Lower leg skin (tissue), 4 donors: ENCODE data around the gene PDE6B. TPM values are rescaled to one million over a fixed set of nuclear protein-coding genes. Genes with fewer than 3 reads are reported as not detected.
A peak's percentile ranks its signal among the peaks of the same experiment; 100 is the strongest.
"Not testable (repeated sequence)": the region's sequence is repeated elsewhere in the genome, so short reads cannot be mapped to it uniquely, and the experiment has no call there.

Experiments
- DNase-seq, 2 donors: peaks; one replicate each; pipeline ENCODE4 v3.0.0-alpha.2; 2019; ENCODE audit warnings: low spot score in 2 of 2
- H3K4me3 ChIP-seq: fragments of 200-600 bp; sonication (generic); 2 replicates; pipeline ENCODE4 v1.5.1; 2017; ENCODE audit warnings: mild to moderate bottlenecking, low read depth; ENCODE audit not compliant: poor library complexity, severe bottlenecking
- POLR2A ChIP-seq, 2 donors: fragments of 450-650 bp; IDR thresholded peaks; one replicate each; pipeline ENCODE4 v1.6.1; 2016 to 2017; ENCODE audit warnings: antibody characterized with exemption in 2 of 2, mild to moderate bottlenecking in 1 of 2, moderate library complexity in 1 of 2
- WGBS, 2 donors: methylation state at CpG; one replicate each; pipeline ENCODE4 v1.1.5; 2018; 5-methylcytosine and 5-hydroxymethylcytosine counted together
- intact Hi-C: fragments of 100-400 bp; cut with DNase I; formaldehyde crosslinking; loops from one replicate; pipeline ENCODE4 v1.15.0; 2023; ENCODE audit warnings: low total_unique reads
- total RNA-seq, 4 donors: library from RNA; depleted of rRNA; stranded (reverse); fragments of >200 nt; gene quantifications; one replicate each; pipeline ENCODE4 v1.1.0, GENCODE V29; 2016
- TF ChIP-seq, protein P1 (sequence below), 3 donors: fragments of 450-650 bp; IDR thresholded peaks; one replicate each; pipeline ENCODE4 v1.5.1; 2016; ENCODE audit warnings: antibody characterized with exemption in 3 of 3, mild to moderate bottlenecking in 3 of 3, moderate library complexity in 2 of 3

The PDE6B gene
- total RNA-seq, 4 donors from 2014 or later, result 0.59 to 1.5 TPM; not detected in 2

DNA sequence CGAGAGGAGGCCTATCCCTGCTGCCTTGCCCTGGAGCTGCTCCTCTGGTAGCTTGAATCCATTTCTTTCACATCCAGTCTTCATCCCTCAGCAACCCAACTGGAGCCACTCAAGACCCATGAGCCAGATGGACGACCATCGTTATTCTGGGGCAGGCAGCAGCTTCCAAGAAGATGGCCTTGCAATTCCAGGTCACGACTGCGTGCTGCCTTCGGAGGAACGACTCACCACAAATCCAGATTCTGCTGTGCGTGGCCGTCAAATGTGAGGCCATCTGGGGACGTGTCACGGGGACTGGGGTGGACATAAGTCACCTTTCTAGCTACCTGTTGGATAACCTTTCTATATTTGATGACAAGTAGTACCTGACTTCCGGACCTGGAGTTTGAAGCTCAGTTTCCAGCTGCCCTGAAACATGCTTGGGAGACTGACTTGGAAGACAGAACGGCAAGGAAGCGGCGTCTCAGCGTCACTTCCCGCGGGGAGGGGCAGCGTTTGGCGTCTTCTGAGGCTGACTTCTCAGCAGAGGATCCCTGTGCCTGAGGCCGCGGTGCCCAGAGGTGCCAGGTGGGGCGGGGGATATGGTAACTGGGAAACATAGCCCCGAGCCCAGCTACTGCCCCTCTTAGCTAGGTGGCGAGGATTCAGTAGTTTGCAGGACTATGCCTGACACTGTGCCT lies 37.6 kb upstream of the PDE6B start:
- H3K4me3 ChIP-seq, result no peak overlapping the region
- DNase-seq, result peak in 1 of 2 donors; percentile 79
- 82 to 87% methylated on average over 25 of the region's 25 CpGs for WGBS, 2 donors
- intact Hi-C loops, result no loop called here
- TF ChIP-seq, protein P1, sequence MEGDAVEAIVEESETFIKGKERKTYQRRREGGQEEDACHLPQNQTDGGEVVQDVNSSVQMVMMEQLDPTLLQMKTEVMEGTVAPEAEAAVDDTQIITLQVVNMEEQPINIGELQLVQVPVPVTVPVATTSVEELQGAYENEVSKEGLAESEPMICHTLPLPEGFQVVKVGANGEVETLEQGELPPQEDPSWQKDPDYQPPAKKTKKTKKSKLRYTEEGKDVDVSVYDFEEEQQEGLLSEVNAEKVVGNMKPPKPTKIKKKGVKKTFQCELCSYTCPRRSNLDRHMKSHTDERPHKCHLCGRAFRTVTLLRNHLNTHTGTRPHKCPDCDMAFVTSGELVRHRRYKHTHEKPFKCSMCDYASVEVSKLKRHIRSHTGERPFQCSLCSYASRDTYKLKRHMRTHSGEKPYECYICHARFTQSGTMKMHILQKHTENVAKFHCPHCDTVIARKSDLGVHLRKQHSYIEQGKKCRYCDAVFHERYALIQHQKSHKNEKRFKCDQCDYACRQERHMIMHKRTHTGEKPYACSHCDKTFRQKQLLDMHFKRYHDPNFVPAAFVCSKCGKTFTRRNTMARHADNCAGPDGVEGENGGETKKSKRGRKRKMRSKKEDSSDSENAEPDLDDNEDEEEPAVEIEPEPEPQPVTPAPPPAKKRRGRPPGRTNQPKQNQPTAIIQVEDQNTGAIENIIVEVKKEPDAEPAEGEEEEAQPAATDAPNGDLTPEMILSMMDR (IDR thresholded peaks at IDR 0.05), result no peak
- TF ChIP-seq POLR2A (IDR thresholded peaks at IDR 0.05), result no peak

DNA sequence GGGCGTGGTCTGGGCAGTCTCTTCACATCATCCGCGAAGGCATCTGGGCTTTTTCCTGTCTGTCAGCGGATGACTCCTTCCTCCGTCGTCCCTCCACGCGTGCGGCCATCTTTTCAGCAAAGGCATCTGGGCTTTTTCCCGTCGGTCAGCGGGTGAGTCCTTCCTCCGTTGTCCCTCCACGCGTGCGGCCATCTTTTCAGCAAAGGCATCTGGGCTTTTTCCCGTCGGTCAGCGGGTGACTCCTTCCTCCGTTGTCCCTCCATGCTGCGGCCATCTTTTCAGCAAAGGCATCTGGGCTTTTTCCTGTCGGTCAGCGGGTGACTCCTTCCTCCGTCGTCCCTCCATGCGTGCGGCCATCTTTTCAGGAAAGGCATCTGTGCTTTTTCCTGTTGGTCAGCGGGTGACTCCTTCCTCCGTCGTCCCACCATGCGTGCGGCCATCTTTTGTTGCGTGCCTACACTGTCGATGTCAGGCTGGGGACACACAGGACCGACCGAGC lies 37.0 kb upstream of the PDE6B start:
- no peak overlapping the region for H3K4me3 ChIP-seq
- TF ChIP-seq POLR2A (IDR thresholded peaks at IDR 0.05), result no peak
- TF ChIP-seq, protein P1 (IDR thresholded peaks at IDR 0.05), result no peak
- intact Hi-C loops, result no loop called here
- 80 to 83% methylated on average over 36 of the region's 36 CpGs for WGBS, 2 donors
- peak in 1 of 2 donors; percentile 70 for DNase-seq

DNA sequence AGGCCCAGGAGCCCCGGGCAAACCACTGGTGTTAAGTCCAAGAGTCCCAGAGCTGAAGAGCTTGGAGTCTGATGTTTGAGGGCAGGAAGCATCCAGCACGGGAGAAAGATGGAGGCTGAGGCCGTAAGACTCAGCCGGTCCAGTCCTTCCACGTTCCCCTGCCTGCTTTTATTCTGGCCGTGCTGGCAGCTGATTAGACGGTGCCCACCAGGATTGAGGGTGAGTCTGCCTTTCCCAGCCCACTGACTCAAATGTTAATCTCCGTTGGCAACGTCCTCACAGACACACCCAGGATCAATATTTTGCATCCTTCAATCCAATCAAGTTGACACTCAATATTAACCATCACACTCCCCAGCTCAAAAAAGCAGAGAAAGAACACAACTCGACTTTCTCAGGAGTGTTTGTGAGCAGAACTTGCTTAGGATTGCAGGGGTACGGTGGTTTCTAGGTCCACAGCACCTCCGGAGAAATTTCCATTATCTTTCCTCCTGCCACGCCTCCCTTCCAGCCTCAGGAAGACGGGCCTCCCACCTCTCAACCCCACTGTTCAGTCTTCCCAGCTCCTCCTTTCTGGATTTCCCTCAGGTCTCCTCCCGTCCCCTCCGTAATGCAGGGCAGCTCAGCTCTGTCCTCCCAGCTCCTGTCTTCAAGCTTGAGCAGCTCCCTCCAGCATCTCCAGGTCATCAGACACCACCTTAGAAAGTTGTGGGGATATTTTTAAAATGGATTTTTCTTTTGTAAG lies 36.0 kb upstream of the PDE6B start:
- intact Hi-C loops, result no loop called here
- H3K4me3 ChIP-seq, result no peak overlapping the region
- TF ChIP-seq, protein P1 (IDR thresholded peaks at IDR 0.05), result no peak
- TF ChIP-seq POLR2A (IDR thresholded peaks at IDR 0.05), result no peak
- DNase-seq, result peak in 1 of 2 donors; percentile 50
- WGBS, 2 donors, result 80 to 85% methylated on average over 16 of the region's 16 CpGs

DNA sequence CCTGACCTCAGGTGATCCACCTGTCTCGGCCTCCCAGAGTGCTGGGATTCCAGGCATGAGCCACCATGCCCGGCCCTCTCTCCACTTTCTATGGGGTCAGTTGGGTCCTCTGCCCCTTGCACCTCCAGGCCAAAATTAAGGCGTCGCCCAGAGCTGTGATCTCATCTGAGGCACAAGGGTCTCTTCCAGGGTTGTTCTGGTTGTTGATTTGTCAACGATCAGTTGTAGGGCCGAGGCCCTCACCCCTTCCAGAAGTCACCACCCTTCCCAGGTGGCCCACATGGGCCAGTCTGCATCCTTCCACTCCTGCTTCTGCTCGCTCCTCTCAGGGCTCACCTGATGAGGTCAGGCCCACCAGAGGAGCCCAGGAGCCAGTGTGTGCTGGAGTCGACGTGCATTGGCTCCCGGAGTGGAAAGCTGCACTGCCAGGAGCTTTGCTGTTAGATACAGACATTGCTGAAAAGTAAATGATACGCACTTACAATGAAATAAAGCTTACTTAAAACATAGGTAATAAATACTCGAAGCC lies 35.0 kb upstream of the PDE6B start:
- TF ChIP-seq POLR2A (IDR thresholded peaks at IDR 0.05), result no peak
- intact Hi-C loops, result no loop called here
- WGBS, 2 donors, result 90 to 92% methylated on average over 12 of the region's 12 CpGs
- DNase-seq, result peak in 1 of 2 donors; percentile 49
- no peak overlapping the region for H3K4me3 ChIP-seq

DNA sequence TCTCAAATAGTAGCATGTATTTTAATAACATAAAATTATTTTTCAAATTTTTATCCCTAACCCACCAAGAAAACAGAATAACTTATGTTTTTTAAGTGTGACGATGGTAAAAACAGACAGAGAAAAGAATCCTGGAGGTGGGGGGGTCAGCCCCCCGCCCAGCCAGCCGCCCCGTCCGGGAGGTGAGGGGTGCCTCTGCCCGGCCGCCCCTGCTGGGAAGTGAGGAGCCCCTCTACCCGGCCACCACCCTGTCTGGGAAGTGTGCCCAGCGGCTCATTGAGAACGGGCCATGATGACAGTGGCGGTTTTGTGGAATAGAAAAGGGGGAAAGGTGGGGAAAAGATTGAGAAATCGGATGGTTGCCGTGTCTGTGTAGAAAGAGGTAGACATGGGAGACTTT lies 33.2 kb upstream of the PDE6B start:
- DNase-seq, result peak in 1 of 2 donors; percentile 37
- intact Hi-C loops, H3K4me3 ChIP-seq: not testable (repeated sequence)
- WGBS, 2 donors, result 79 to 83% methylated on average over 13 of the region's 13 CpGs

DNA sequence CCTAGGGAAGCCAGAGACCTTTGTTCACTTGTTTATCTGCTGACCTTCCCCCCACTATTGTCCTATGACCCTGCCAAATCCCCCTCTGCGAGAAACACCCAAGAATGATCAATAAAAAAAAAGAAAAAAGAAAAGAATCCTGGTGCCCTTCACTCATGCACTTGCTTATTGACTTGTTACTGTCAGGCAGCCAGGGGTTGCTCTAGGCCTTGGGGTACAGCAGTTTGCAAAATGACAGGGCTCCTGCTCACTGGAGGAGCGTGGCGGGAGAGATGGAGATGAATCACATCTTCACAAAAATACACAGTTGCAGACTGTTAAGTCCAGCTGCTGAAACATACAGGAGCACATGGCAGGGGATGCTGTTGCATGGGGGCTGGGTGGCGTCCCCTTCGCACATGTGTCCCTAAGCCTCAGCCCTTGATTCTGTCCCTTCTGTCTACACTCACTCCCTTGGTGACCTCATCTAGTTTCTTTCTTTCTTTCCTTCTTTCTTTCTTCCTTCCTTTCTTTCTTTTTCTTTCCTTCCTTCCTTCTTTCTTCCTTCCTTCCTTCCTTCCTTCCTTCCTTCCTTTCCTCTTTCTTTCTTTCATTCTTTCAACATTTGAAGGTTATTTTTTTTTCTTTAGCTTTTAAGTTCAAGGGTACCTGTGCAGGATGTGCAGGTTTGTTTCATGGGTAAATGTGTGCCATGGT lies 32.4 kb upstream of the PDE6B start:
- WGBS, 2 donors, result 81 to 82% methylated on average over 5 of the region's 5 CpGs
- TF ChIP-seq, protein P1 (IDR thresholded peaks at IDR 0.05), result no peak
- TF ChIP-seq POLR2A (IDR thresholded peaks at IDR 0.05), result no peak
- intact Hi-C loops, result no loop called here

More for the DNA sequence above, 32.4 kb upstream of the PDE6B start:
- DNase-seq, result peak in 1 of 2 donors; percentile 42
- no peak overlapping the region for H3K4me3 ChIP-seq
